Sigmoid colon (tissue), 7 donors: ENCODE results near the gene VAV3. TPM values are rescaled to one million over a fixed set of nuclear protein-coding genes. Genes with fewer than 3 reads are reported as not detected.

Source experiments
- DNase-seq: peaks from one replicate; pipeline ENCODE4 v3.0.0-alpha.2; 2019
- H3K27ac ChIP-seq, 4 donors: fragments of 200-600 bp; sonication (generic); one replicate each; pipeline ENCODE4 v1.5.1; 2016 to 2019; ENCODE audit warnings: mild to moderate bottlenecking in 1 of 4
- H3K27me3 ChIP-seq, 3 donors: fragments of 200-600 bp; sonication (generic); one replicate each; pipeline ENCODE4 v1.5.1; 2019; ENCODE audit warnings: mild to moderate bottlenecking in 1 of 3
- H3K36me3 ChIP-seq, 4 donors: fragments of 200-600 bp; sonication (generic); one replicate each; pipeline ENCODE4 v1.5.1; 2016 to 2019
- H3K4me1 ChIP-seq, 4 donors: fragments of 200-600 bp; sonication (generic); one replicate each; pipeline ENCODE4 v1.5.1; 2017 to 2019
- H3K4me3 ChIP-seq, 4 donors: fragments of 200-600 bp; sonication (generic); one replicate each; pipeline ENCODE4 v1.5.1; 2017 to 2019; ENCODE audit warnings: mild to moderate bottlenecking in 2 of 4, moderate library complexity in 1 of 4
- H3K9me3 ChIP-seq, 4 donors: fragments of 200-600 bp in 3 of 4; sonication (generic) in 3 of 4; one replicate each; pipeline versions ENCODE4 v1.5.1 to v1.6.1; 2013 to 2019
- EP300 ChIP-seq, 4 donors: sonication (generic); formaldehyde crosslinking; IDR thresholded peaks; one replicate each; pipeline ENCODE4 v1.6.1; 2017; ENCODE audit warnings: antibody characterized with exemption in 4 of 4
- POLR2A ChIP-seq, 2 donors: fragments of 450-650 bp; IDR thresholded peaks; one replicate each; pipeline ENCODE4 v1.6.1; 2016; ENCODE audit warnings: antibody characterized with exemption in 2 of 2, mild to moderate bottlenecking in 2 of 2, moderate library complexity in 2 of 2
- POLR2AphosphoS5 ChIP-seq, 4 donors: sonication (generic); formaldehyde crosslinking; IDR thresholded peaks; one replicate each; pipeline ENCODE4 v1.6.1; 2017; ENCODE audit warnings: antibody characterized with exemption in 4 of 4
- WGBS, 2 donors: extraction: QIAGEN DNeasy Blood & Tissue Kit; methylation state at CpG; one replicate each; pipeline ENCODE4 v1.1.7; 2013; 5-methylcytosine and 5-hydroxymethylcytosine counted together
- intact Hi-C: fragments of 100-400 bp; cut with DNase I; formaldehyde crosslinking; loops from one replicate; pipeline ENCODE4 v1.15.1; 2023
- polyA plus RNA-seq, 3 donors: library from polyadenylated mRNA; stranded (reverse); fragments of 200-250 nt; gene quantifications; one replicate each; pipeline ENCODE4 v1.2.3, GENCODE V29; 2013
- total RNA-seq, 4 donors: library from RNA; depleted of rRNA; stranded (reverse); fragments of >200 nt; gene quantifications; one replicate each; pipeline ENCODE4 v1.1.0, GENCODE V29; 2016
- TF ChIP-seq, protein P1 (sequence below), 4 experiments: fragments of 450-650 bp in 3 of 4; fragments of 200-600 bp in 1 of 4; IDR thresholded peaks; one replicate each; pipeline ENCODE4 v1.5.1; 2016 to 2019; ENCODE audit warnings: antibody characterized with exemption in 4 of 4, mild to moderate bottlenecking in 3 of 4, moderate library complexity in 2 of 4
- donor health status: healthy with polysubstance abuse.
- donor health status: Bipolar disorder and iron deficiency.
- donor health status: healthy.

Gene VAV3
- total and polyA plus RNA-seq, 7 donors: 3.5 to 72.1 (median 17.3) TPM

DNA sequence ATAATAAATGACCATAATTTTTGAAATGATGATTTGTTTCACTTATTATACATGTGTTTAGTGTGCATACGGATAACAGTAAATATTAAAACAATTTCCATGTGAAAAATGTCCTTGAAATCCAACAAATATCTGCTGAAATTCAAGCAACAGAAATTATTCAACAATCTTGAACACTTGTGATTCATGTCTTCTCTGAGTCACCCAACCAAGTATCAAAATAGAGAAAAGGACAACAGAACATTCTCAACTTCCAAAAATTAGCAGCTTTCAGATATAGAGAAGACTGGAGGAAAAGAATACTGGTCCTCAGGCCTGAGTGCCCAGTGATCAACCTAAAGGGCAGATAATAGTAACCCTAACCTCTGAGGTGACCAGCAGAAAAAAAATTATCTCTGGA, 90.8 kb downstream of the VAV3 start:
- intact Hi-C loops: no loop called here
- H3K36me3 ChIP-seq: no peaks in the 10 kb centered on the region
- no peak for DNase-seq
- no peak overlapping the region for H3K27ac ChIP-seq
- H3K27me3 ChIP-seq: no peaks in the 10 kb centered on the region
- WGBS, 2 donors: 51 to 83% methylated on average over 1 of the region's 1 CpG
- TF ChIP-seq POLR2AphosphoS5 (IDR thresholded peaks at IDR 0.05) (no peak), EP300 (IDR thresholded peaks at IDR 0.05) (no peak)
- TF ChIP-seq, protein P1, sequence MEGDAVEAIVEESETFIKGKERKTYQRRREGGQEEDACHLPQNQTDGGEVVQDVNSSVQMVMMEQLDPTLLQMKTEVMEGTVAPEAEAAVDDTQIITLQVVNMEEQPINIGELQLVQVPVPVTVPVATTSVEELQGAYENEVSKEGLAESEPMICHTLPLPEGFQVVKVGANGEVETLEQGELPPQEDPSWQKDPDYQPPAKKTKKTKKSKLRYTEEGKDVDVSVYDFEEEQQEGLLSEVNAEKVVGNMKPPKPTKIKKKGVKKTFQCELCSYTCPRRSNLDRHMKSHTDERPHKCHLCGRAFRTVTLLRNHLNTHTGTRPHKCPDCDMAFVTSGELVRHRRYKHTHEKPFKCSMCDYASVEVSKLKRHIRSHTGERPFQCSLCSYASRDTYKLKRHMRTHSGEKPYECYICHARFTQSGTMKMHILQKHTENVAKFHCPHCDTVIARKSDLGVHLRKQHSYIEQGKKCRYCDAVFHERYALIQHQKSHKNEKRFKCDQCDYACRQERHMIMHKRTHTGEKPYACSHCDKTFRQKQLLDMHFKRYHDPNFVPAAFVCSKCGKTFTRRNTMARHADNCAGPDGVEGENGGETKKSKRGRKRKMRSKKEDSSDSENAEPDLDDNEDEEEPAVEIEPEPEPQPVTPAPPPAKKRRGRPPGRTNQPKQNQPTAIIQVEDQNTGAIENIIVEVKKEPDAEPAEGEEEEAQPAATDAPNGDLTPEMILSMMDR (IDR thresholded peaks at IDR 0.05): no peak
- H3K9me3 ChIP-seq: no peaks in the 10 kb centered on the region
- no peaks in the 10 kb centered on the region for H3K4me1 ChIP-seq
- H3K4me3 ChIP-seq: no peak overlapping the region

DNA sequence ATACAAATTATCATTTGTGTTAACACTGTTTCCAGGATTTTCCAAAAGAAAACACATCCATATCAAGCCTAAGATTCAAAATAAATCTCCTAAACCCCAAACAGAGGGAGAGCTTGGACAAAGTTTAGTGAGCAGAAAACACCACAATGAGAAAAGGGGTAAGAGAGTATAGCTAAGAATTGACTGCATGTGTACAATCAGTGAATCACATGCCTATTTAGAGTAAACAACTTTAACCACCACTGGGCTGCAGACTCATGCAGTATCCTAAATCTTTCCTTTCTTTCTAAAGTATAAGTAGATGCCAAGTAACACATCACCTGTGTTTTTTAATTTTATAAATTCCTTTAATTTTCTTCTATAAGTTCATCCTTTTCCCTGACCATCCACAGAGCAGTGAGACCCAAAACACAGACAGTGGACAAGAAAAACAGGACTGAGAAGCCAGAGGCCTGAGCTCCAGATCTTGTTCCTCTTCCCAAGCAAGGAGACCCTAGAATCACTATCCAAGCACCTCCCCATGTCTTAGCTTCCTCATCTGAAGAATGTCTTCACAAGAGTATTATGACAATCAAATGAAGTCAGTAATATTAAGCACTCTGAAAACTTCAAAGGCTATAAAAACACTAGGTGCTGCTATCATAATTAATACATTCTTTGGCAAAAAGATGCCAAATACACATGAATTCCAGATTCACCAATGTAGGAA, 93.1 kb downstream of the VAV3 start:
- no peak overlapping the region for H3K4me3 ChIP-seq
- H3K4me1 ChIP-seq: no peaks in the 10 kb centered on the region
- H3K27me3 ChIP-seq: no peaks in the 10 kb centered on the region
- no peaks in the 10 kb centered on the region for H3K9me3 ChIP-seq
- no peaks in the 10 kb centered on the region for H3K36me3 ChIP-seq
- H3K27ac ChIP-seq: no peak overlapping the region
- no peak for DNase-seq
- TF ChIP-seq POLR2A (IDR thresholded peaks at IDR 0.05): no peak
- TF ChIP-seq EP300 (IDR thresholded peaks at IDR 0.05): no peak
- TF ChIP-seq POLR2AphosphoS5 (IDR thresholded peaks at IDR 0.05): no peak
- TF ChIP-seq, protein P1 (IDR thresholded peaks at IDR 0.05): no peak
- intact Hi-C loops: no loop called here

DNA sequence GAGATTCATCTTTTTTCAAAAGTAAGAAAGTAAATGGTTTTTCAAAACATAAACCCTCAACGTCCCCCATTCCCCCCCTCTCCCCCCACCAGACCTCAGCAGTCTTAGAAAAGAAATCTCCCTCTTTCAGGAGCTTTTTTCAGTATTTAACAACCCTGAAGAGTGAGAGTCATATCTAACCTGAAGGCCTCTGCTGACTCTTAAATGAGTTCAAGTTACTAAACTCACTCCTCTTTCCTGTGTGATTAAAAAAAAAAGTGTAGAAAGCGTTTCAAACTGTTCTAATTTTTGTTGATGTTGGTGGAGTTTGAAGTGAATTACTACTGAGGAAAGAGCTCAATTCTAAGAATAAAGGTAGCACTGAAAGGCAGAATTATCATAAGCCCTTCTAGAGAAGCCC, 93.7 kb downstream of the VAV3 start:
- Histone ChIP-seq H3K36me3 (no peaks in the 10 kb centered on the region), H3K27ac (no peak overlapping the region), H3K4me3 (no peak overlapping the region), H3K27me3 (no peaks in the 10 kb centered on the region), H3K9me3 (no peaks in the 10 kb centered on the region), H3K4me1 (no peaks in the 10 kb centered on the region)
- DNase-seq: no peak
- intact Hi-C loops: no loop called here
- 23 to 35% methylated on average over 2 of the region's 2 CpGs for WGBS, 2 donors
- no peak for TF ChIP-seq POLR2A (IDR thresholded peaks at IDR 0.05)
- TF ChIP-seq EP300 (IDR thresholded peaks at IDR 0.05): no peak
- TF ChIP-seq, protein P1 (IDR thresholded peaks at IDR 0.05): no peak
- no peak for TF ChIP-seq POLR2AphosphoS5 (IDR thresholded peaks at IDR 0.05)

GRCh38 chr1:107870696-107871095, 94.3 kb downstream of the VAV3 start:
- H3K36me3 ChIP-seq: no peaks in the 10 kb centered on the region
- H3K4me3 ChIP-seq: no peak overlapping the region
- DNase-seq: no peak
- WGBS, 2 donors: 60 to 79% methylated on average over 3 of the region's 3 CpGs
- TF ChIP-seq POLR2A (IDR thresholded peaks at IDR 0.05) (no peak), POLR2AphosphoS5 (IDR thresholded peaks at IDR 0.05) (no peak), EP300 (IDR thresholded peaks at IDR 0.05) (no peak)
- TF ChIP-seq, protein P1 (IDR thresholded peaks at IDR 0.05): no peak
- peaks cover 0 to 3% (median 0%) of the 10 kb centered on the region in 3 donors for H3K27me3 ChIP-seq
- no peaks in the 10 kb centered on the region for H3K4me1 ChIP-seq
- no peak overlapping the region for H3K27ac ChIP-seq
- intact Hi-C loops: no loop called here
- H3K9me3 ChIP-seq: no peaks in the 10 kb centered on the region

DNA sequence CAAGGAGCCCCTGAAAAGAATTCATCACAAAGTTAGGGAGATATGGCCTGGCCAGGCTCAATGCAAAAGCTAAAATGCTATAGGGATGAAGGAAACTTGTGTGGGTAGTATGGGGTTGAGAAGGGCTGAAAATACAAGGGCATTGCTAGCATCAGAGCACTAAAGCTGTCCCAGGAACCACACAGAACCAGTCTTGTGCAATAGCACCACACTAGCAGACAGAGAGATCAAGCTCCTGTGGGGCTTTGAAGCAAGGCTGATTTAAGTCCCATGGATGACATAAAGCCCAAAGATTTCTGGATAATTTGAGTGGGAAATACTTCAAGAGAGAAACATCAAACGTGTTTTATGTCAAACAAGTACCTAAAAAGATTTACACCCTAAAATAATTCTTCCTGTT, 97.1 kb downstream of the VAV3 start:
- Histone ChIP-seq H3K27ac (no peak overlapping the region), H3K36me3 (no peaks in the 10 kb centered on the region), H3K9me3 (no peaks in the 10 kb centered on the region), H3K4me3 (no peak overlapping the region), H3K4me1 (no peaks in the 10 kb centered on the region), H3K27me3 (peaks cover 0 to 3% (median 0%) of the 10 kb centered on the region in 3 donors)
- WGBS, 2 donors: 25 to 42% methylated on average over 1 of the region's 1 CpG
- TF ChIP-seq EP300 (IDR thresholded peaks at IDR 0.05) (no peak), POLR2A (IDR thresholded peaks at IDR 0.05) (no peak), POLR2AphosphoS5 (IDR thresholded peaks at IDR 0.05) (no peak)
- TF ChIP-seq, protein P1 (IDR thresholded peaks at IDR 0.05): no peak
- DNase-seq: no peak
- intact Hi-C loops: no loop called here
